Activated T-helper 17 cell treated with anti-CD3 and anti-CD28 coated beads, Interleukin-2, amount 50 U/mL, for 72 hours (primary cell): ENCODE data around the gene IMMP2L. TPM values are rescaled to one million over a fixed set of nuclear protein-coding genes. Genes with fewer than 3 reads are reported as not detected.
A peak's percentile ranks its signal among the peaks of the same experiment; 100 is the strongest.

ENCODE experiments used
- ATAC-seq: fragments of 150-1000 bp; cut with Tn5 transposase; replicated peaks from 2 replicates; pipeline ENCODE4 v1.10.0; 2021; ENCODE audit warnings: mild to moderate bottlenecking, moderate library complexity
- H3K27ac Mint-ChIP-seq: one replicate; pipeline ENCODE4 v1.8.0; 2022; ENCODE audit warnings: mixed read lengths
- H3K27me3 Mint-ChIP-seq: one replicate; pipeline ENCODE4 v1.8.0; 2022; ENCODE audit warnings: mixed read lengths
- H3K36me3 Mint-ChIP-seq: one replicate; pipeline ENCODE4 v1.8.0; 2022; ENCODE audit warnings: low read depth, mild to moderate bottlenecking, mixed read lengths
- H3K4me1 Mint-ChIP-seq: one replicate; pipeline ENCODE4 v1.8.0; 2022; ENCODE audit warnings: mixed read lengths
- H3K4me3 Mint-ChIP-seq: one replicate; pipeline ENCODE4 v1.8.0; 2022; ENCODE audit warnings: mild to moderate bottlenecking, mixed read lengths
- H3K9me3 Mint-ChIP-seq: one replicate; pipeline ENCODE4 v1.8.0; 2022; ENCODE audit warnings: mixed read lengths
- total RNA-seq, 2 donors: library from RNA; stranded (reverse); gene quantifications; one replicate each; pipeline ENCODE4 v1.2.3, GENCODE V29; 2022

IMMP2L gene
- total RNA-seq, 2 donors from 2014 or later = 9.5 to 27.6 TPM

- no peak for ATAC-seq
- H3K4me1 Mint-ChIP-seq = no peaks in the 10 kb centered on the region
- no peak overlapping the region for H3K27ac Mint-ChIP-seq
- no peaks in the 10 kb centered on the region for H3K27me3 Mint-ChIP-seq
- H3K9me3 Mint-ChIP-seq = no peaks in the 10 kb centered on the region
- H3K4me3 Mint-ChIP-seq = no peak overlapping the region
- H3K36me3 Mint-ChIP-seq = no peaks in the 10 kb centered on the region
These were observed 734.4 kb downstream of the IMMP2L start for GRCh38 chr7:110827936-110828335.

DNA sequence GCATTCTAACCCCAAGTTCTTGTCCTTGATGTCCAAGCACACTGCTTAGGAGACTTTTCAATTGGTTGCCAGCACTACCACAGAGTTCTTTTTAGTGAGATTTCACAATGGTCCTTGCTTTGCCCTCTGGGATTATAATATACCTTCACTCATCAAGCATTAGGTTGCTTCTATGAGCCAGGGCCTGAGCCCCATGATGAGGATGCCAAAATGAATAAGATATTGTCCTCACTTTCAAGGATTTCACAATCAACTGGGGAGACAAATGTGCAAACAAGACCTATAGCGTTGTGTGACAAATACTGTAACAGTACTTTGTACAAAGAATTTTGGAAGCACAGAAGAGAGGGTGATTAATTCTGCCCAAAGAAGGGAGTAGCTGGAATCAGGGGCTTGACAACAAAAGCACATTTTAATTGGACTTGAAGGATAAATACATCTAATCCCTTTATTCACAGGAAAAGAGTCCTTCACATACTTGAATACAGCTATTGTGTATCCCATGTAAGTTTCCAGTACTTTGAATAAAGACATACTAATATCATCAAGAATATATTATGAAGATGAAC, 734.9 kb downstream of the IMMP2L start:
- Mint-ChIP-seq H3K4me3 (no peak overlapping the region), H3K27me3 (no peaks in the 10 kb centered on the region), H3K9me3 (no peaks in the 10 kb centered on the region), H3K36me3 (no peaks in the 10 kb centered on the region), H3K27ac (no peak overlapping the region), H3K4me1 (no peaks in the 10 kb centered on the region)
- no peak for ATAC-seq

DNA sequence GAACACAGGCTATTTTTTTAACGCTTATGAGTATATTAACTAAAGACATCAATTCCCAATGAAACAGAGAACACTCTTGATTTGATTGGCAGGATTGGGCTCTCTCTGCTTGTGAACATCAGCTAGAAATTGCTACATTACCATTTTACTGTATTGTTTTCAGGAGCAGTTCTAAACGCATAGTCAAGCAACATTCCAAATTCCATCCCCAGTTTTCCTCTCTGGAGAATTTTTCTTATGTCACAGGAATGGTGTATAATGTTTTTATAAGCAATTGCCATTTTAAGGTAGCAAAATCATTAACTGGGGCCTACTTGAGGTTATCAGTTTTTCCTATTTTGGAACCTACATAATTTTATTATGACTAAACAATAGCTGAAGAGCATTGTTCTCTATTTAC, 748.3 kb downstream of the IMMP2L start:
- Mint-ChIP-seq H3K4me3 (no peak overlapping the region), H3K36me3 (no peaks in the 10 kb centered on the region), H3K9me3 (no peaks in the 10 kb centered on the region), H3K27ac (no peak overlapping the region), H3K27me3 (no peaks in the 10 kb centered on the region), H3K4me1 (no peaks in the 10 kb centered on the region)
- ATAC-seq = no peak

DNA sequence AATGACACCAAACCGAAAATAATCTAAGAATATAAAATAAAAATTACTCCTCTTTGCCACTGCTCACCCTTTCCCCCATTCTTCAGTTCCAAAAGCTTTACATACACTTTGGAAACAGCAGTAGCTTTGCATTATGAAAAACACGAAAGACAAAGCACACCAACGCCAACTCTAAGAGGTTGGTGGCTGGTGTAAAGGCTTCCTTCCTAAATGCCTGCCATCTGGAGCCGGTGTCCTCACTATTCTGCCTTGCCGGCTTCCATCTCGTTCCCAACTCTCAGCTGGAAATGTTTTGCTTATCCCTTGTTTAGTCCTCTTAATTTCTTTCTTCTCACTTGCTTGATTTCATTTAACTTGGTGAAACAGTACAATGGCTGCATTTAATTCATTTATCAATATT, 752.5 kb downstream of the IMMP2L start:
- no peaks in the 10 kb centered on the region for H3K9me3 Mint-ChIP-seq
- no peaks in the 10 kb centered on the region for H3K4me1 Mint-ChIP-seq
- no peaks in the 10 kb centered on the region for H3K27me3 Mint-ChIP-seq
- ATAC-seq = no peak
- H3K36me3 Mint-ChIP-seq = no peaks in the 10 kb centered on the region
- no peak overlapping the region for H3K27ac Mint-ChIP-seq
- no peak overlapping the region for H3K4me3 Mint-ChIP-seq

- Mint-ChIP-seq H3K27ac (no peak overlapping the region), H3K9me3 (no peaks in the 10 kb centered on the region)
- no peak for ATAC-seq
These were observed 753.9 kb downstream of the IMMP2L start for GRCh38 chr7:110808361-110808760.

DNA sequence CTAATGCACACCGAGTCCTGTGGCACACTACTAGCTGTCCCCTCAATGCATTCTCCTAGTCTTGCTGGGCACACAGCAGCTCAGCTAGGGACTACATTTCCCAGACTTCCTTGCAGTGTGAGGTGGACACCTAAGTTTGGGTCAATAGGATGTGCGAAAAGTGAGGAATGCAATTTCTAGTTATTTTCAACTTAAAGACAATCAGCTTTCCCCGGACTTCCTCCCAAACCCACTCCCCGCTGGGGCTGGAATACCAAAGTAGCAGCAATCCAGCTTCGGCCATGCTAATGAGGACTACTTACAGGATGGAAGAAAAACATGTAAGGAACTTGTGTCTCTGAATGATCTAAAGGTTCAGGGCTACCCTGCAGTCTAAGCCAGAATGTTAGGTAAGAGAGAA, 757.8 kb downstream of the IMMP2L start:
- H3K4me1 Mint-ChIP-seq = peaks cover 9% of the 10 kb centered on the region
- ATAC-seq = no peak
- no peaks in the 10 kb centered on the region for H3K36me3 Mint-ChIP-seq
- no peaks in the 10 kb centered on the region for H3K27me3 Mint-ChIP-seq
- H3K9me3 Mint-ChIP-seq = peaks cover 6% of the 10 kb centered on the region
- no peak overlapping the region for H3K27ac Mint-ChIP-seq
- no peak overlapping the region for H3K4me3 Mint-ChIP-seq

More at GRCh38 chr7:110808361-110808760, 753.9 kb downstream of the IMMP2L start:
- Mint-ChIP-seq H3K4me1 (no peaks in the 10 kb centered on the region), H3K36me3 (no peaks in the 10 kb centered on the region), H3K4me3 (no peak overlapping the region), H3K27me3 (no peaks in the 10 kb centered on the region)

DNA sequence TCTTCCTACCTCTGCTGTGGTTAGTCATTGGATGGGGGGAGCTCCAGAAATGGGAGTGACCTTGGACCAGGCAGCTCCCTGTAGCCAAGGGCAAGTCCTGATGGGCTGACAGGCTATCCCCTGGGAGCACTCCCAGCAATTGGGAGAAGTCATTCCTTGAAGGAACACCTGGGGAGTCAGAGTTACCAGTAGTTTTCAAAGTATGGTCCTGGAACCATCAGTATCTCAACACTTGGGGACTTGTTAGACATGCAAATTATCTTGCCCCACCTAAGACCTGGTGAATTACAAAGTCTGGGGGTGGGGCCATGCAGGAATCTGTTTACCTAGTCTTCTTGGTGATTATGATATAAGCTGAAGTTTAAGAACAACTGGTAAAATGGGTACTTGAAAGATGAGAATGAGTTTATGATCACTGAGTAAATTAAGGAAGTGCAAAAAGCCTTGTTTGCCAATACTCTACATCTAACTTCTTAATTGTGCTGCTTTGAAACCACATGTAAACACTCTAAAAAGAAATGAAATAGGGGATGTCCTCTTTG, 758.6 kb downstream of the IMMP2L start:
- H3K36me3 Mint-ChIP-seq = no peaks in the 10 kb centered on the region
- no peaks in the 10 kb centered on the region for H3K27me3 Mint-ChIP-seq
- H3K9me3 Mint-ChIP-seq = peaks cover 6% of the 10 kb centered on the region
- no peak for ATAC-seq
- H3K4me1 Mint-ChIP-seq = peaks cover 9% of the 10 kb centered on the region
- H3K4me3 Mint-ChIP-seq = no peak overlapping the region
- no peak overlapping the region for H3K27ac Mint-ChIP-seq

DNA sequence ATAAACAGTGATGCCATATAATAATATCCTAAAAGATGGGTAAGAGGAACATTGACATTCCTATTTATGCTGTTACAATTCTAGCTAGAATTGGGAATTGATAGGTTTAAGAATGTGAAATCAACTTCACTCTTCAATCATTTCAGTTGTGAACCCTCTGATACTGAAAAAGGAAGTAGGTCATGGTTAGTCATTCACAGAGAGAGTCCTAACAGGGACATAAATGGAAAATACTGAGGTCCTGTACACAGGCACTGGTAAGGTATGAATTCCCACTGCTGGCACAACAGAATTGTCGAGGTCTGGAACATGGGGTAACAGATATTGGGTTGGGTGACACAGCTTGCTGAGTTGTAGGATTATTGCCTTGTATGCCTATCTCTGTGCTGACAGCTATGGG, 760.8 kb downstream of the IMMP2L start:
- H3K4me1 Mint-ChIP-seq = peaks cover 9% of the 10 kb centered on the region
- ATAC-seq = peak; percentile 85
- H3K27ac Mint-ChIP-seq = peak overlapping the region; percentile 39
- no peaks in the 10 kb centered on the region for H3K27me3 Mint-ChIP-seq
- H3K9me3 Mint-ChIP-seq = peaks cover 6% of the 10 kb centered on the region
- no peaks in the 10 kb centered on the region for H3K36me3 Mint-ChIP-seq
- H3K4me3 Mint-ChIP-seq = no peak overlapping the region

DNA sequence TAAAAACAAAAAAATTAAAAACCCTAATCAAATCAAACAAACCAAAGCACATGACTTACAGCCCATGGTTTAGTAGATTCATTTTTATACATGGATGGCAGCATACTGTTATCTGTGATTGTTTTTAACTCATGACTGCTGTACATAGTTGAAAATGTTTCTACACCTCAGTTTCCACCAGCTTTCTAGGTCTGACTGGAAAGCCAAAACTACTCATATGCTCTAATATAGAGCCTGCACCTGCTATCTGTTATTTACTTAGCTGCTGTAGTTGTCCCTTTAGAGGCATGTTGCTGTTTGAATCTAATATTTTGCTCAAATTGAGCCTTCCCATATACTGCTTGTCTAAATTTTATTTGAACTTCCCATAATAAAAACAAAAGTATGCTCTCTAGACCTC, 761.3 kb downstream of the IMMP2L start:
- peak; percentile 85 for ATAC-seq
- Mint-ChIP-seq H3K27me3 (no peaks in the 10 kb centered on the region), H3K4me3 (no peak overlapping the region), H3K4me1 (peaks cover 9% of the 10 kb centered on the region), H3K36me3 (no peaks in the 10 kb centered on the region), H3K9me3 (peaks cover 6% of the 10 kb centered on the region), H3K27ac (peak overlapping the region; percentile 39)

DNA sequence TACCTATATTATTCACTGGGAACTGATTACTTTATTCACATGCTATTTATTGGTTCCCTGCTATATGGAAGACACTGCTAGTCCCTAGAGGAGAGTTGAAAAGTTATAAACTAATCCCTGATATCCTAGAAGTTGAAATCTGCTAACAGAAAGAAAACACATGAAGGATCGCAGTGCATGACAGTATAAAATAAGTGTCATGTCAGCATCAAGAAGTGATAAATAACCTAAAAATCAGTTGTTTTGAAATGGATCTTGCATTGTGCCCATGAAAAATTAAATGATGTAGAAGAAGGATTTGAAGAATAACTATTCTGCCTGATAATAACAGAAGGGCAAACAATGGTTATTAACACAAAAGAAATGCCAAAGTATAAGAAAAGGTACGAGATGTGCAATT, 764.6 kb downstream of the IMMP2L start:
- Mint-ChIP-seq H3K4me3 (no peak overlapping the region), H3K27me3 (no peaks in the 10 kb centered on the region), H3K9me3 (peaks cover under 1% of the 10 kb centered on the region), H3K4me1 (peaks cover 9% of the 10 kb centered on the region), H3K27ac (no peak overlapping the region), H3K36me3 (no peaks in the 10 kb centered on the region)
- no peak for ATAC-seq

GRCh38 chr7:110790992-110791391, 771.3 kb downstream of the IMMP2L start:
- H3K4me3 Mint-ChIP-seq = no peak overlapping the region
- no peak overlapping the region for H3K27ac Mint-ChIP-seq
- peaks cover 4% of the 10 kb centered on the region for H3K9me3 Mint-ChIP-seq
- H3K27me3 Mint-ChIP-seq = no peaks in the 10 kb centered on the region
- ATAC-seq = no peak
- no peaks in the 10 kb centered on the region for H3K4me1 Mint-ChIP-seq
- H3K36me3 Mint-ChIP-seq = no peaks in the 10 kb centered on the region

DNA sequence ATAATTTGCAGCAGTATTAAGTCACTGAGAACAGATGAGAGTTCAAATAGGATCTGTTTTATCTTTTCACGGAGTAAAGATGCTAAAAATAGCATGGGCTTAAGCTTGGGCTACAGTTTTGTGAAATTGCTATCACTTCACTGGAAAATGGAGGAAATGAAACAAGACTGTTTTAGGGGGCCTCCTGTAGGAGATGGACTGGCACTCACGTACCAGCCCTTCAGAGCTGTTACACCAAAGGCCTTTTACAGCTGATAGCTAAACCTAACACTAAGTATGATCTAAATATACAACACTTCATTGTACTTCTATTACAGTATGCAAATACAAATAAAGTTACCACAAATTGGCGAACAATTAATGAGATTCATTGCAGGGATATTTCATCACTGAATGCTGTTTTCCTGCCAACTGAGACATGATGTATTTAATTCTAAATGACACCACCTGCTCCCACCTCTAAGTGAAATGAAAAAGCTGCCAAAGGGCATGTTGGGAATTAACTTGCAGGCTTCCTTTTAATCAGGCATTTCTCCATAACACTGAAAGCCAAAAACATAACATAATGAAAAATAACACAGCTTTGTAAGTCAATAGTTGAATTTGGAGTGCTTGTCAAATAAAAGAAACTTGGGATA, 775.8 kb downstream of the IMMP2L start:
- no peaks in the 10 kb centered on the region for H3K27me3 Mint-ChIP-seq
- no peak overlapping the region for H3K27ac Mint-ChIP-seq
- no peaks in the 10 kb centered on the region for H3K36me3 Mint-ChIP-seq
- no peaks in the 10 kb centered on the region for H3K4me1 Mint-ChIP-seq
- H3K9me3 Mint-ChIP-seq = no peaks in the 10 kb centered on the region
- no peak overlapping the region for H3K4me3 Mint-ChIP-seq
- ATAC-seq = no peak

GRCh38 chr7:110784749-110785148, 777.5 kb downstream of the IMMP2L start:
- Mint-ChIP-seq H3K4me3 (no peak overlapping the region), H3K36me3 (no peaks in the 10 kb centered on the region), H3K27me3 (no peaks in the 10 kb centered on the region), H3K27ac (no peak overlapping the region), H3K9me3 (no peaks in the 10 kb centered on the region), H3K4me1 (no peaks in the 10 kb centered on the region)
- no peak for ATAC-seq

DNA sequence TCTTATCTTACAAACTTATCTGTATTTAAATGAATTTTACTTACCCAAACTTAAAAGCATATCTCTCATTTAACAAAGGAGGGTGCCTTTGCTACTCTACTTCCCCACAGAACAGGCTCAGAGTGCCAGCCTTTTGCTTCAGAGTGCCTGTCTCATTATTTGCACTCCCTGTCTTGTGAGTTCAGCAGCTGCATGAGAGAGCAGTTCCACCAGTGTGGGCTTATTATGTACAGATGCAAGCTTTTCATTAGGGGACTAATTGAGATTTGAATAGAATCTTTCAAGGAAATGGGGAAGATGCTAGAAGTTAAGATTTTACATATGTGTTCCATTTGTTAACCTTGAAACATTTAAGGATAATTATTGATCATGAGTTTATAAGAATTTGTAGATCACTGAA, 781.6 kb downstream of the IMMP2L start:
- Mint-ChIP-seq H3K4me3 (no peak overlapping the region), H3K27me3 (no peaks in the 10 kb centered on the region), H3K9me3 (no peaks in the 10 kb centered on the region), H3K27ac (no peak overlapping the region), H3K36me3 (no peaks in the 10 kb centered on the region), H3K4me1 (no peaks in the 10 kb centered on the region)
- ATAC-seq = no peak

DNA sequence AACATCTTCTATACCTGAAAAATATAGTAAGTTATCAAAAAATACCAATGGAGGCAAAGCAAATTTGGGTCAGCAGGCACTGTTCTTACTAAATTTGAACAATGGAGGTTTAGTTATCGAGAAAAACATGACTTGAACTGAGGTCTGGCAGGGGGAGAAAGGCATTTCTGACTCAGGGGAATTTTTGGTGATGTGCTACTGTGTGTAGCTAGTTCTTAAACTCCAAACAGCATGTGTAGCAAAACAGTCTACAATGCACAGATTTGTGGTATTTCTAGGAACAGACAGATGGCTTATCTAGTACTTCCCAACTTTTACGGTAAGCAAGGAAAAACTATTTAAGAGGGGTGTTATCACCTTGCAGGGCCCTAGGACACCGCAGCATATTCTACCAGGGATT, 783.0 kb downstream of the IMMP2L start:
- H3K4me3 Mint-ChIP-seq = no peak overlapping the region
- no peaks in the 10 kb centered on the region for H3K36me3 Mint-ChIP-seq
- H3K9me3 Mint-ChIP-seq = no peaks in the 10 kb centered on the region
- no peaks in the 10 kb centered on the region for H3K4me1 Mint-ChIP-seq
- ATAC-seq = peak; percentile 78
- no peaks in the 10 kb centered on the region for H3K27me3 Mint-ChIP-seq
- H3K27ac Mint-ChIP-seq = no peak overlapping the region
